Panc1 (cell line): ENCODE measurements around the gene ACTR8.

Source experiments
- POLR2AphosphoS5 ChIP-seq: IDR thresholded peaks from 2 replicates; pipeline ENCODE4 v1.6.1; 2012; ENCODE audit warnings: mild to moderate bottlenecking, low read depth, low read length, moderate library complexity
- SIN3A ChIP-seq: IDR thresholded peaks from 2 replicates; pipeline ENCODE4 v1.6.1; 2012; ENCODE audit warnings: low read depth, mild to moderate bottlenecking, low read length, moderate library complexity, borderline replicate concordance; ENCODE audit not compliant: insufficient read depth
- TCF7L2 ChIP-seq: IDR thresholded peaks from 2 replicates; pipeline ENCODE4 v1.6.1; 2011; ENCODE audit warnings: mild to moderate bottlenecking, low read depth, low read length, inconsistent platforms
- TF ChIP-seq, protein P1 (sequence below): fragments of 450-650 bp; IDR thresholded peaks from 2 replicates; pipeline ENCODE4 v1.5.1; 2017; ENCODE audit warnings: mild to moderate bottlenecking
- TF ChIP-seq, protein P2 (sequence below), 2 experiments: IDR thresholded peaks; 2 replicates each; pipeline ENCODE4 v1.6.1; 2011 to 2012; ENCODE audit warnings: low read depth in 2 of 2, control low read depth in 1 of 2, low read length in 1 of 2, mild to moderate bottlenecking in 1 of 2, moderate library complexity in 1 of 2; ENCODE audit not compliant: insufficient read depth in 1 of 2

DNA sequence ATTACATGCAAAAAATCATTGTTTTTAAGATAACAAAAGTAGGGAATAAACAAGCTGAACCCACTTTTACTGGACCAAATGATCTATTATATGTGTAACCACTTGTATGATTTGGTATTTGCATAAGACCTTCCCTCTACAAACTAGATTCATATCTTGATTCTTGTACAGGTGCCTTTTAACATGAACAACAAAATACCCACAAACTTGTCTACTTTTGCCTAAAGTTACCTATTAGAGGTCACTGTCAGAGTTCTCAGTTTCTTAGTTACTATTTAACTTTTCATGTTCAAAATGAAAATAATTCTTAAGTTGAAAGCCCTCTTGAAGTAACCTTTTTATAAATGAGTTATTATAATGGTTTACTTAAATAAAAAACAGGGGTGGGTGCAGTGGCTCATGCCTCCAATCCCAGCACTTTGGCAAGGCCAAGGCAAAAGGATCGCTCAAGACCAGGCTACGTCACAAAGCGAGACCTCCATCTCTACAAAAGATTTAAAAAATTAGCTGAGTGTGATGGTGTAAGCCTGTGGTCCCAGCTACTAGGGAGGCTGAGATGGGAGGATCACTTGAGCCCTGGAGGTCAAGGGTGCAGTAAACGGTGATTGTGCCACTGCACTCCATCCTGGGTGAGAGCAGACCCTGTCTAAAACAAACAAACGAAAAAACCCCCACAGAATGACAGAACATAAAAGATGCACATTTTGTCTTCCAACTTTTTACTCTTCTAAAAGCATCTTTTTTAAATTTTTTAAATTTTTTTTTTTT is 16.0 kb downstream of the ACTR8 start:
- TF ChIP-seq, protein P1, sequence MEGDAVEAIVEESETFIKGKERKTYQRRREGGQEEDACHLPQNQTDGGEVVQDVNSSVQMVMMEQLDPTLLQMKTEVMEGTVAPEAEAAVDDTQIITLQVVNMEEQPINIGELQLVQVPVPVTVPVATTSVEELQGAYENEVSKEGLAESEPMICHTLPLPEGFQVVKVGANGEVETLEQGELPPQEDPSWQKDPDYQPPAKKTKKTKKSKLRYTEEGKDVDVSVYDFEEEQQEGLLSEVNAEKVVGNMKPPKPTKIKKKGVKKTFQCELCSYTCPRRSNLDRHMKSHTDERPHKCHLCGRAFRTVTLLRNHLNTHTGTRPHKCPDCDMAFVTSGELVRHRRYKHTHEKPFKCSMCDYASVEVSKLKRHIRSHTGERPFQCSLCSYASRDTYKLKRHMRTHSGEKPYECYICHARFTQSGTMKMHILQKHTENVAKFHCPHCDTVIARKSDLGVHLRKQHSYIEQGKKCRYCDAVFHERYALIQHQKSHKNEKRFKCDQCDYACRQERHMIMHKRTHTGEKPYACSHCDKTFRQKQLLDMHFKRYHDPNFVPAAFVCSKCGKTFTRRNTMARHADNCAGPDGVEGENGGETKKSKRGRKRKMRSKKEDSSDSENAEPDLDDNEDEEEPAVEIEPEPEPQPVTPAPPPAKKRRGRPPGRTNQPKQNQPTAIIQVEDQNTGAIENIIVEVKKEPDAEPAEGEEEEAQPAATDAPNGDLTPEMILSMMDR = no peak
- TF ChIP-seq, protein P2, sequence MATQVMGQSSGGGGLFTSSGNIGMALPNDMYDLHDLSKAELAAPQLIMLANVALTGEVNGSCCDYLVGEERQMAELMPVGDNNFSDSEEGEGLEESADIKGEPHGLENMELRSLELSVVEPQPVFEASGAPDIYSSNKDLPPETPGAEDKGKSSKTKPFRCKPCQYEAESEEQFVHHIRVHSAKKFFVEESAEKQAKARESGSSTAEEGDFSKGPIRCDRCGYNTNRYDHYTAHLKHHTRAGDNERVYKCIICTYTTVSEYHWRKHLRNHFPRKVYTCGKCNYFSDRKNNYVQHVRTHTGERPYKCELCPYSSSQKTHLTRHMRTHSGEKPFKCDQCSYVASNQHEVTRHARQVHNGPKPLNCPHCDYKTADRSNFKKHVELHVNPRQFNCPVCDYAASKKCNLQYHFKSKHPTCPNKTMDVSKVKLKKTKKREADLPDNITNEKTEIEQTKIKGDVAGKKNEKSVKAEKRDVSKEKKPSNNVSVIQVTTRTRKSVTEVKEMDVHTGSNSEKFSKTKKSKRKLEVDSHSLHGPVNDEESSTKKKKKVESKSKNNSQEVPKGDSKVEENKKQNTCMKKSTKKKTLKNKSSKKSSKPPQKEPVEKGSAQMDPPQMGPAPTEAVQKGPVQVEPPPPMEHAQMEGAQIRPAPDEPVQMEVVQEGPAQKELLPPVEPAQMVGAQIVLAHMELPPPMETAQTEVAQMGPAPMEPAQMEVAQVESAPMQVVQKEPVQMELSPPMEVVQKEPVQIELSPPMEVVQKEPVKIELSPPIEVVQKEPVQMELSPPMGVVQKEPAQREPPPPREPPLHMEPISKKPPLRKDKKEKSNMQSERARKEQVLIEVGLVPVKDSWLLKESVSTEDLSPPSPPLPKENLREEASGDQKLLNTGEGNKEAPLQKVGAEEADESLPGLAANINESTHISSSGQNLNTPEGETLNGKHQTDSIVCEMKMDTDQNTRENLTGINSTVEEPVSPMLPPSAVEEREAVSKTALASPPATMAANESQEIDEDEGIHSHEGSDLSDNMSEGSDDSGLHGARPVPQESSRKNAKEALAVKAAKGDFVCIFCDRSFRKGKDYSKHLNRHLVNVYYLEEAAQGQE (IDR thresholded peaks at IDR 0.05; ENCODE audit: insufficient read depth in 1 of 2, low read depth in 2 of 2, low read length in 1 of 2) = no peak
- no peak for TF ChIP-seq TCF7L2
- TF ChIP-seq POLR2AphosphoS5 = no peak
- TF ChIP-seq SIN3A = no peak
